ENCODE results near the gene TREML1. TPM values are rescaled to one million over a fixed set of nuclear protein-coding genes. Genes with fewer than 3 reads are reported as not detected.

The TREML1 gene
- polyA plus RNA-seq, 1 donor, result 0.07 TPM

DNA sequence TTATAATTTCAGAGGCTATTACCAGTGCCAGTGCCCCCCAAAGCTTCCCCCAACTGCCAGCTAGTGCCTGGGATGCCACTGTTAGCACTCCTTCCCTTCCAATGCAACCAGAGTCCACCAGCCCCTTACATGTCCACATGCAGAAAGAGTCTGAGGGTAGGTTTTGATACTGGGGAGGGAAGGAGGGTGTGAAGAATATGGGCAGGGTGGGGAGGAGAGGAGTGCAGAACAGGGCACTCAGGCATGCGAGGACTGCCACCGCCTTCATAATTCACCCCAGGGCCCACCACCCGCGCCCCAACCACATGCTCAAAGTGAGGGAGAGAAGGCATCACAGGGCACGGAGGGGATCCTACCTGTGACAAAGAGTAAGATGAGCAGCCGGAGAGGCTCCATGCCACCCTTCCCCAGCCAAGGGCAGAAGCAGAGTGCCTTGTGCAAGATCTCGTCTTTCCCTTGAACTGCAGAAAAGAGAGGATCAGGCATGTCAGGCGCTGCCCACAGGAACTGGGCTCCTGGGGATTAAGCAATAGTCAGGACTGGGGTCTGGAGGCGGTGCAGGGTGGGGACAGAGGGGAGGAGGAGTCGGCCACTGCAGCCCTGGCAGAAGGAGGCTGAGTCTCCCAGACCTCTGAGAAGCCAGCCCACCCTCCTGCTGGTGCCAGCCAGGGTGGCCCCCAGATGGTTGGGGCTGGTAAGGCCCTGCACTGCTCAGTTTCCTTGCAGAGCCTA, 8.7 kb upstream of the TREML1 start, which contains the start of gene TREM2:
TSS of gene TREM2 (minus strand) at position 430 of the 732 bp plus-strand sequence. CDS start at position 396, 34 bp downstream.
- Histone ChIP-seq H3K4me3 (ENCODE audit: low read length) (no peak within 1 kb of the TSS), H3K27me3 (ENCODE audit: control insufficient read depth, insufficient read depth, low read length) (peaks cover 1% of the 10 kb centered on the region), H3K9me3 (ENCODE audit: control insufficient read depth, low read depth, low read length) (no peaks in the 10 kb centered on the region), H3K36me3 (ENCODE audit: control insufficient read depth, insufficient read depth, low read length) (no peaks in the 10 kb centered on the region), H3K4me1 (ENCODE audit: control insufficient read depth, insufficient read depth, low read length) (peaks cover 2% of the 10 kb centered on the region), H3K27ac (ENCODE audit: low read length) (no peak within 1 kb of the TSS)
- no CpG with 5 or more reads among the region's 10 CpGs for WGBS (ENCODE audit: insufficient coverage, low lambda C conversion rate)
- no peak for DNase-seq

DNA sequence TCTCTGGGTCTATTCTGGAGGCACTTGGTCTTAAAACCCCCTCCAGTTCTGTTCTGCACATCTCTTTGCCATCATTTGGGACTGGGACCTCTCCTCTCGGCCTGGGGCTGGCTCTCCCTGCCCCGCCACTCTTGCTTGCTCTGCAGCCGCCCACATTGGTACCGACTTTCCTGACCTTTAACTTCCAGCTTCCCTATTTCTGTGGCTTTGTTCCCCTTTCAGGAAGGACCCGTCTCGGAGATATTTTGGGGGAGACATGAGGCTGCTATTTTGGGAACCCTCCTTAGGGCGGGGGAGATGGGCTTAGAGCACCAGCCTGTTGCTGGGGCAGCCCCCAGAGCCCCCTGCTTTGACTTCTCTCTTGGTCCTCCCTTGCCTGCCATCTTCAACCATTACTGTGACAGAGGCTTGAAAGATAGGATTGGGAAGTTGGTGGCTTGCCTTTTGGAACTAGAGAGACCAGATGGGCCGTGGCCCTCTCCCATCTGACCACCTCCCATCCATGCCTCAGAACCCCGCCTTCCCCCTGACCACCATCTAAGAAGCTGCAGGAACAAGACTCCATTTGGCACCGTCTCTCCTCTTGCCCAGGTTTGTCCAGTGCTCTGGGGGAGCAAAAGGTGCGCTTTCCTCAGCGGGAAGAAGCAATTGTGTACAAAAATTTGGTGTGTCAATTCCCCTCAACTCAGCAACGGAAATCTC, 7.9 kb upstream of the TREML1 start:
- Histone ChIP-seq H3K4me3 (ENCODE audit: low read length) (no peak overlapping the region), H3K27me3 (ENCODE audit: control insufficient read depth, insufficient read depth, low read length) (peaks cover 4% of the 10 kb centered on the region), H3K27ac (ENCODE audit: low read length) (no peak overlapping the region), H3K9me3 (ENCODE audit: control insufficient read depth, low read depth, low read length) (no peaks in the 10 kb centered on the region), H3K36me3 (ENCODE audit: control insufficient read depth, insufficient read depth, low read length) (no peaks in the 10 kb centered on the region), H3K4me1 (ENCODE audit: control insufficient read depth, insufficient read depth, low read length) (peaks cover 2% of the 10 kb centered on the region)
- 80% methylated on average over 4 of the region's 13 CpGs for WGBS (ENCODE audit: insufficient coverage, low lambda C conversion rate)
- DNase-seq, result no peak

DNA sequence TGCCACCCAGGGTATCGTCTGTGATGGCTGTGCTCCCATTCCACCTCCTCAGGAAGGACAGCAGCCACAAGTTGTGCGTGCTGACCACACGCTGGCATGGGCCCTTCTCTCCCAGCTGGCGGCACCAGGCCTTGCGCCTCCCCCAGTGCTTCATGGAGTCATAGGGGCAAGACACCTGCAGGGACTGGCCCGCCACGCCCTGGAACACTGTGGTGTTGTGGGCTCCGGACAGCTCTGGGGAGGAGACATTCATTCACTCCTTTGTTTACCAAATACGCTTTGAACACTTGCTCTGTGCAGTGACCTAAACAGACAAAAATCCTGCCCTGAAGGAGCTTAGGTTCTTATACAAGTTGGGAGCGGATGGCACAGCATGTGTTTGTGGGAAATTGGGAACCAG, 7.2 kb upstream of the TREML1 start:
- H3K27ac ChIP-seq (ENCODE audit: low read length), result no peak overlapping the region
- no peak for DNase-seq
- WGBS (ENCODE audit: insufficient coverage, low lambda C conversion rate), result no CpG with 5 or more reads among the region's 10 CpGs
- H3K4me3 ChIP-seq (ENCODE audit: low read length), result no peak overlapping the region
- H3K27me3 ChIP-seq (ENCODE audit: control insufficient read depth, insufficient read depth, low read length), result peaks cover 4% of the 10 kb centered on the region
- H3K4me1 ChIP-seq (ENCODE audit: control insufficient read depth, insufficient read depth, low read length), result peaks cover 2% of the 10 kb centered on the region
- H3K9me3 ChIP-seq (ENCODE audit: control insufficient read depth, low read depth, low read length), result no peaks in the 10 kb centered on the region
- H3K36me3 ChIP-seq (ENCODE audit: control insufficient read depth, insufficient read depth, low read length), result no peaks in the 10 kb centered on the region

DNA sequence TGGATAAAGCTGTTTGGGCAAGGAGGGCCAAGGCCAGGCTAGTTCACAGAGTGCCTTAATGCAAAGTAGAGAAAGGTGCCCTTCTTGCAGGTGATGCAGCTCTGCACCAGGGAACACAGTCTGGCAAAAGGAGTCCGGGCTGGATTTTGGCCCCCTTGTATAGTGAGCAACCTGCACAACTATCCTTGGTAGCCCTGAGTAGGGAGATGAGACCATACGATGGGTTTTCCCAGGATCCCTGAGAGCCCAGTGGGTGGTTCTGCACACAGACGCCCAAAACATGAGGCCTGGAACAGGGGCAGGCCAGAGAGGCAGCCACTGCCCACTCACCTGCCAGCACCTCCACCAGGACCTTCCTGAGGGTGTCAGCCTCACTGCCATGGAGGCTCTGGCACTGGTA, 6.8 kb upstream of the TREML1 start:
- Histone ChIP-seq H3K4me3 (ENCODE audit: low read length) (no peak overlapping the region), H3K27ac (ENCODE audit: low read length) (no peak overlapping the region), H3K4me1 (ENCODE audit: control insufficient read depth, insufficient read depth, low read length) (peaks cover 2% of the 10 kb centered on the region), H3K9me3 (ENCODE audit: control insufficient read depth, low read depth, low read length) (no peaks in the 10 kb centered on the region), H3K27me3 (ENCODE audit: control insufficient read depth, insufficient read depth, low read length) (peaks cover 5% of the 10 kb centered on the region), H3K36me3 (ENCODE audit: control insufficient read depth, insufficient read depth, low read length) (no peaks in the 10 kb centered on the region)
- no peak for DNase-seq
- no CpG with 5 or more reads among the region's 3 CpGs for WGBS (ENCODE audit: insufficient coverage, low lambda C conversion rate)

DNA sequence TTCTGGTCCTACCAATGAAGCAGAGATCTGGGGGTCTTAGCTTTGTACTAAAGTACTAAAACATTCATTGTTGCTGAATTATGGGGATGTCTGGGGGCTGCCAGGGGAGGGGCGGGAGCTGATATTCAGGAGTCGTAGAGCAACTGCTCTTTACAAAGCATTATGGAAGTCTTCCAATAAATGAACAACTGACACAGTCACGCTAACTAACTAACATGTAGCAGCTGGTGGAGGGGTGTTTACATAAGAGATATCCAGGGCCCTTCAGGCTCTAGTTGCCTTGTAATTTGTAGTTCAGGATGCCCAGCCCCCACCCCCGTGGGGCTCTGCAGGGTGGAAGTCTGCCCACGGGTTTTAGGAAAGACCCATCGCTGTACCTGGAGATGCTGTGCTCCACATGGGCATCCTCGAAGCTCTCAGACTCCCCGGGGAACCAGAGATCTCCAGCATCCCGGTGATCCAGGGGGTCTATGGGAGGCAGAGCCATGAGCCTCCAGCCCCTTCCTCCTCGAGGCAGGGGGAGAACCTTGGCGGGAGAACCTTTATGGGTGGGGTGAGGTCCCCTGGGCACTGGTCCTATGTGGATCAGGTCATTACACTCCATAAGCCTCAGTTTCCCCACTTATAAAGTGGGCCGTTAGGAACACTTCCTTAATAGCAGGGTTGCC, 5.4 kb upstream of the TREML1 start:
- Histone ChIP-seq H3K9me3 (ENCODE audit: control insufficient read depth, low read depth, low read length) (no peaks in the 10 kb centered on the region), H3K27ac (ENCODE audit: low read length) (no peak overlapping the region), H3K4me3 (ENCODE audit: low read length) (no peak overlapping the region), H3K36me3 (ENCODE audit: control insufficient read depth, insufficient read depth, low read length) (no peaks in the 10 kb centered on the region), H3K27me3 (ENCODE audit: control insufficient read depth, insufficient read depth, low read length) (peaks cover 6% of the 10 kb centered on the region), H3K4me1 (ENCODE audit: control insufficient read depth, insufficient read depth, low read length) (peaks cover 2% of the 10 kb centered on the region)
- WGBS (ENCODE audit: insufficient coverage, low lambda C conversion rate), result no CpG with 5 or more reads among the region's 12 CpGs
- DNase-seq, result peak; percentile 6 to 18

DNA sequence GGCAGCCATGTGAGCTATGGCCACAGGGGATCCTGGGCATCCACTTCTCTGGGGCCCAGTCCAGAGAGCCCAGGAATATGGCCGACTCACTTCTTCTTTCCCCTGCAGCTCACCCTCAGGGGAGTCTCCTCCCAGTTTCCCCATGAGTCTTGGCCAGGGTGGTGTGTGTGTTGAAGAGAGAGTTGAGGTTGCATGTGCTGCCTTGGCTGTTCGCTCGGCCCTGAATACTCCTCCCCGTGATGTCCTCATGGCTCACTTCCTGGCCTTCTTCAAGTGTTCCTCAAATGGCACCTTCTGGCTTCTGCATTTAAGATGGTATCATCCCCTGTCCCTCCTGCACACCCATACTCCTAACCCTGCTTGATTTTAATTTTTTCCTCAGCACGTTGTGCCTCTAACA, 3.2 kb upstream of the TREML1 start:
- DNase-seq, result no peak
- peaks cover 2% of the 10 kb centered on the region for H3K4me1 ChIP-seq (ENCODE audit: control insufficient read depth, insufficient read depth, low read length)
- no peak overlapping the region for H3K27ac ChIP-seq (ENCODE audit: low read length)
- H3K4me3 ChIP-seq (ENCODE audit: low read length), result no peak overlapping the region
- WGBS (ENCODE audit: insufficient coverage, low lambda C conversion rate), result no CpG with 5 or more reads among the region's 5 CpGs
- no peaks in the 10 kb centered on the region for H3K9me3 ChIP-seq (ENCODE audit: control insufficient read depth, low read depth, low read length)
- peaks cover 10% of the 10 kb centered on the region for H3K27me3 ChIP-seq (ENCODE audit: control insufficient read depth, insufficient read depth, low read length)
- no peaks in the 10 kb centered on the region for H3K36me3 ChIP-seq (ENCODE audit: control insufficient read depth, insufficient read depth, low read length)

DNA sequence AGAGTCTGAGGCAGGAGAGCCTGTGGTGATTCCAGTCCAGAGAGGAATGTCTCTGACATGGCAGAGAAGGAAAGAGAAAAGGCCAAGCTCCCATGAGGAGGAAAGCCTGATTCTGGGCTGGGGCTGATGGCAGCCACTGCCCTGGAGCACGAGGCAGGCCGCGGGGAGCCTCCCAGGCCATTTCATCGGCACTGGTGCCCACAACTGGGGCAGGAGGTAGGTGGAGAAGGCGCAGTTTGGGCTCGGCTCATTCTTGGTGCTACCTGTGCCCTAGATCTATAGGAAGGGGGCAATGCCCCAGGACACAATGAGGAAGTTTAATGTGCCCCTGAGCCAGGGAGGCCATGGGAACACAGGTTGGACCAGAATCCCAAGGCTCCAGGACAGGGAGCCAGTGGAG, 2.6 kb upstream of the TREML1 start:
- WGBS (ENCODE audit: insufficient coverage, low lambda C conversion rate), result no CpG with 5 or more reads among the region's 6 CpGs
- Histone ChIP-seq H3K36me3 (ENCODE audit: control insufficient read depth, insufficient read depth, low read length) (no peaks in the 10 kb centered on the region), H3K27me3 (ENCODE audit: control insufficient read depth, insufficient read depth, low read length) (peaks cover 10% of the 10 kb centered on the region), H3K4me3 (ENCODE audit: low read length) (no peak overlapping the region), H3K9me3 (ENCODE audit: control insufficient read depth, low read depth, low read length) (no peaks in the 10 kb centered on the region), H3K4me1 (ENCODE audit: control insufficient read depth, insufficient read depth, low read length) (peaks cover 2% of the 10 kb centered on the region), H3K27ac (ENCODE audit: low read length) (no peak overlapping the region)
- no peak for DNase-seq

DNA sequence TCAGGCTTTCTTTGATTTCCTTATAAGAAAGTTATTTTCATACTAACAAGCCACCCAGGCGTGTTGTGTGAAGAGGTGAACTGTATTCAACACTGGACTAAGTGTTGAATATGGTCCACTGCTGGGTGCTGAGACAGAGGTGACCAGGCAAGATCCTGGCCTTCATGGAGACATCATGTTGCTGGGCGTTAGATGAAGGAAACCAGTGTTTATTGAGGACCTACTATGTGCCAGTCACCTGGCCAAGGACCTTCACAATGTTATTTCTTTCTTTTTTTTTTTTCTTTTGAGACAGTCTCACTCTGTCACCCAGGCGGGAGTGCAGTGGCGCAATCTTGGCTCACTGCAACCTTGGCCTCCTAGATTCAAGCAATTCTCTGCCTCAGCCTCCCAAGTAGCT, 1.9 kb upstream of the TREML1 start:
- Histone ChIP-seq H3K4me3 (ENCODE audit: low read length) (no peak overlapping the region), H3K27me3 (ENCODE audit: control insufficient read depth, insufficient read depth, low read length) (peaks cover 10% of the 10 kb centered on the region), H3K4me1 (ENCODE audit: control insufficient read depth, insufficient read depth, low read length) (peaks cover 2% of the 10 kb centered on the region), H3K9me3 (ENCODE audit: control insufficient read depth, low read depth, low read length) (no peaks in the 10 kb centered on the region), H3K27ac (ENCODE audit: low read length) (no peak overlapping the region), H3K36me3 (ENCODE audit: control insufficient read depth, insufficient read depth, low read length) (no peaks in the 10 kb centered on the region)
- WGBS (ENCODE audit: insufficient coverage, low lambda C conversion rate), result no CpG with 5 or more reads among the region's 4 CpGs
- DNase-seq, result no peak

DNA sequence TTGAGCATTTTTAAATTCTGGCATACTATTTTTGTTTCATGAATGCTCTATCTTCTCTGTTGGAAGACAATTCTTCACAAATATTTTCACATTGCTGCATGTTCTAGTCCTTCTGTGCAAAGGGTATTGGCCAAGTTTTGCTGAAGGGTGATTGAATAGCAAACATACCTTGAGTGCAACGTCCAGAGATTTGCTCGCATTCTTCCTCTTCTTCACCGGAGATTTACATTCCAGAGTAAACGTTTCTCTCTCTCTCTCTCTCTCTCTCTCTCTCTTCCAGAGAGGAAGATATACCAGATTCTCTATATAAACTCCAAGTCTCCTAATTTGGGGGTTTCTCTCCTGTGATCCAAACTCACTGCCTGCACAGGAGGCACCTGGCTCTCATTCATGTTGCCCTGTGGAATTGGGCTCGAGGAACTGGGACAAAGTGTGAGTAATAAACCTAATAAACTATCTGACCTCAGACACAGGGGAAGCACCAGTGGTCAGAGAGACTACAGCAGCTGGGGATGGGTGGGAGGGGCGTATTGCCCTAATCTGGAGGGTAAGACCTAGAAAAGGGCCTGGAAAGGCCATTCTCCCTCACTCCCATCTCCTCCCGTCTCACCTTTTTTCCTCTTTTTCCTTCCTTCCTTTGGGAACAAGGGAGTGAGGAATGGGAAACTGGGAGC, 1.1 kb upstream of the TREML1 start:
- no peak for DNase-seq
- Histone ChIP-seq H3K36me3 (ENCODE audit: control insufficient read depth, insufficient read depth, low read length) (no peaks in the 10 kb centered on the region), H3K27ac (ENCODE audit: low read length) (no peak overlapping the region), H3K4me1 (ENCODE audit: control insufficient read depth, insufficient read depth, low read length) (peaks cover 2% of the 10 kb centered on the region), H3K4me3 (ENCODE audit: low read length) (no peak overlapping the region), H3K9me3 (ENCODE audit: control insufficient read depth, low read depth, low read length) (no peaks in the 10 kb centered on the region), H3K27me3 (ENCODE audit: control insufficient read depth, insufficient read depth, low read length) (peaks cover 10% of the 10 kb centered on the region)
- WGBS (ENCODE audit: insufficient coverage, low lambda C conversion rate), result 100% methylated on average over 1 of the region's 7 CpGs

DNA sequence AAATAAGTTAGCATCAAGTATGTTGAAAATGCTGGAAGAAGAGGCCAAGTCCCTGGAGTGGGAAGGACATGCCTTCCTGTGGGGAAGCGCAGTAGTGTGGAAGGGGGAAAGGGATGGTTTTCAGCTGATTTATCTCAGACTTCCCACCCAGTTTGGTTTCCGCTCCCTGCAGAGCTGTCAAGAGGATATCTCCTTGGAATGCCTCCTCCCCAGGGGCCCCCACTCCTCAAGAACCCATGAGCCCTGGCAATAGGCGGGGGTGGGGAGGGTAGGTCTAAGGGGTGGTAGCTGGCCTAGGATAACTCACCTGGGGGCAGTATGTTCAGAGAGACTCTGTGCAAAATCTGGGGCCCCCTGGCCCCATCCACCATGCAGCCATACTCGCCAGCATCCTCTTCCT, 696 bp downstream of the TREML1 start:
- DNase-seq, result no peak
- no peak overlapping the region for H3K27ac ChIP-seq (ENCODE audit: low read length)
- H3K36me3 ChIP-seq (ENCODE audit: control insufficient read depth, insufficient read depth, low read length), result no peaks in the 10 kb centered on the region
- 80% methylated on average over 1 of the region's 4 CpGs for WGBS (ENCODE audit: insufficient coverage, low lambda C conversion rate)
- no peak overlapping the region for H3K4me3 ChIP-seq (ENCODE audit: low read length)
- no peaks in the 10 kb centered on the region for H3K4me1 ChIP-seq (ENCODE audit: control insufficient read depth, insufficient read depth, low read length)
- peaks cover 10% of the 10 kb centered on the region for H3K27me3 ChIP-seq (ENCODE audit: control insufficient read depth, insufficient read depth, low read length)
- no peaks in the 10 kb centered on the region for H3K9me3 ChIP-seq (ENCODE audit: control insufficient read depth, low read depth, low read length)
